Activated CD4-positive, alpha-beta T cell treated with anti-CD3 and anti-CD28 coated beads for 48 hours (primary cell): ENCODE data around the gene VWC2L.

ENCODE experiments used
- DNase-seq: peaks from one replicate; pipeline ENCODE4 v3.0.0-alpha.2; 2020

The VWC2L gene

DNA sequence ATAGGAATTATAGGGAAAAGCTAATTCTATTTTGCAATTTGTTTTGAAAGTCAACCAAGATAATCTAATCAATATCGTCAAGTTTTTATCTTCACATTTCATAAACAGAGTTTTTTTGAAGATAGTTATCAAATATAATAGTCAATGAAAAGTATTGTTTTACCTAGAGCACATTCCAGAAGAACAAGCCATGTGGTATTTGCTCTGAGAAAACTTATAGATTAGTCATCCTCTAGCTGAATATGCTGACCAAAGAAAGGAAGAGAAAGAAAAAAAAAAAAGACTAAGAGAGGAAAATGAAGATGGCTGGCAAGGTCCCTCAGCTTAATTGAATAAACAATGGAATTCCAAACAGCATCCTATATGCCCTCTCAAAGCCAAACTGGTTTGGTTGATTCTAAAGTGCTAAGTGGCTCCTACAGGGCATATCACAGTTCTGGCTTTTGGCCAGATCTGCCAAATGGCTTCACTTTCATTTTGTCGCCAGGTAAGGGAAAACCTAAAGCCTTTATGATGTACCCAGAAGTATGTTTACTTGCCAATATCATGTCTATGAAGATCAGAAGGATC is 132.6 kb downstream of the VWC2L start:
- no peak for DNase-seq

- DNase-seq: no peak
These were observed 135.2 kb downstream of the VWC2L start for GRCh38 chr2:214545898-214546542.

GRCh38 chr2:214547931-214548330 is 137.1 kb downstream of the VWC2L start:
- no peak for DNase-seq

DNA sequence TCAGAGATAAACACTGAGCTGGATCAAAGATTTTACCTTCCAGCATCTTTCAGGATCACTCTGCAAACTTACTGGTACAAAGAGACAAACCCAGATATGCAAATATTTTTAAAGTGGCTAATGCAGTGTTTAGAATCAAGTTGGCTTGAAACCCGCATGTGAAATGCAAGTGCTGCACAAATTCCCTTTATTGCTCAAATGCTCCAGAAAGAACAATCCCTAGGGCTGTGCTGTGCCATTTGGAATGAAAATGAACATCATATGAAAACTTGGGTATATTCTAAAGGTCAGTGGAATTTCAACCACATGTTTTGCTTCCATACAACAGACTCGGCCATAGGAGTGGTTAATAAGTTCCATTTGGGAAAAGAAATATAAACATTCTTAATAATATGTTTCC is 139.1 kb downstream of the VWC2L start:
- DNase-seq: no peak

- no peak for DNase-seq
These were observed 139.9 kb downstream of the VWC2L start for GRCh38 chr2:214550786-214551185.

GRCh38 chr2:214557884-214558283 is 147.0 kb downstream of the VWC2L start:
- DNase-seq: no peak

DNA sequence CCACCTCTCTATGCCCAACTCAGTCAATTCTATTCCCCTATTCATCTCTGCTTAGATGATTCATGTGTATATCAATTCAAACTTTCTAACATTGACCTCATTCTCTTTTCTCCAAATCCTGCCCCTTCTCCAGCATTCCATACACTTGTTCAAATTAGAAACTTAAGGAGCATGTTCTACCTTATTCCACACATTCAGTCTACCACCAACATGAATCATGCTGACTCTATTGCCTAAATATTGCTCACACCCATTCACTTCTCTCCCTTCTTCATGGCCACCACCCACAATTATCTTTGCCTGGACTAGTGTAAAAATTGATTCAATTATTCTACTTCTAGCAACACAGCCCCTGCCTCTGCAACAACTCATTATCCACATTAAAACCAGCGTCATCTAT is 147.5 kb downstream of the VWC2L start:
- no peak for DNase-seq

DNA sequence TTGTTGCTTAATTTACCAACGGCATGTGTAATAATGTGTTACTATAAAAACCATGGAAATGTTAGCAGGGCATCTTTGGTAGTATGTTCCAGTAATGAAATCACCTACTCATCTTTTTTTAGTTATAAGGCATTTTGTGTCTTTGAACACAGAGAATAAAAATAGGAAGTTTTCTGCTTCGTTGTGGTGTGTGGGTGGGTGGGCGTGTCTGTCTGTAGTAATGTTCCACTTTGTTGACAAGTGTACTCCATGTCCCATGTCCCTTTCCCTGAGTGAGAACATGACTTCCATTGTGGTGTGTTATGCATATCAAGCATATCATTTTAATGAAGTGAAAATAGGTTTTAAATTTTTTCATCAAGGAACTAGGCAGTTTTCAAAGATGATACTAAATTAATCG is 149.3 kb downstream of the VWC2L start:
- DNase-seq: no peak

GRCh38 chr2:214560618-214561190 is 149.8 kb downstream of the VWC2L start:
- DNase-seq: no peak

DNA sequence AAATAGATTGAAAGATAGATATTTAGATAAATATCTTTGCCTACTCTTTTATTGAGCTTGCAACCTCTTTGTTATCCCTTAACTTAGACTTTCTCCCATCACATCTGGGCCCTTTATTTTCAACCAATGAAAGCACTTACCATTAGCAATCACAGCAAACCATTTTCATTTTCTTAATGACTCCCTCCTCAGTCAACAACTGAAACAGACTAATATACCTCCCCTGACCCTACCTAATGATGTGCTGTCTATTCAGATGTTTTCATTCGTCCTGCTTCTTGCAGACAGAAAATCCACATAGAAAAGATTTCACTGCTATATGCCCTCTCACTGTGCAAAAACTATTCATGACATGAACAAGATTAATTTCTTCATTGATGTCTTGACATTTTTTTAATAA is 154.4 kb downstream of the VWC2L start:
- no peak for DNase-seq

DNA sequence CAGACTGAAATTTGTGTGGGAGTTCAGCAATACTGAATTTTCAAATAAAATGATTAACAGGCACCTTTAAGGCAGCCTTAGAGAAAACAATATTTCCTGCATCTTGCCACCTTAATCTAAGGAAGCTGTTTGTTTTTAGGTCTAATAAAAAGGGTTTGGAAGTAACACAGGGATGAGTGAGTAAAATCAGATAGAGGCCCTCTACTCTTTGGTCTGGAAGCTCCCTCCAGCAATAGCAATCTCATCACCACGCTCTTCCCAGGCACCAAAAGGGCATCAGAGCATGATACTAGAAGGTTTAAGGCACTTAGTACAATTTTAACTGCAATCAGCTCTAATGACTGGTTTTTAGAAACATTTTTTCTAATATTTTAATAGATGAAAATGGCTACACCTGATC is 155.6 kb downstream of the VWC2L start:
- no peak for DNase-seq

- DNase-seq: no peak
These were observed 158.7 kb downstream of the VWC2L start for GRCh38 chr2:214569419-214570035.

- no peak for DNase-seq
These were observed 163.4 kb downstream of the VWC2L start for GRCh38 chr2:214574084-214574781.

DNA sequence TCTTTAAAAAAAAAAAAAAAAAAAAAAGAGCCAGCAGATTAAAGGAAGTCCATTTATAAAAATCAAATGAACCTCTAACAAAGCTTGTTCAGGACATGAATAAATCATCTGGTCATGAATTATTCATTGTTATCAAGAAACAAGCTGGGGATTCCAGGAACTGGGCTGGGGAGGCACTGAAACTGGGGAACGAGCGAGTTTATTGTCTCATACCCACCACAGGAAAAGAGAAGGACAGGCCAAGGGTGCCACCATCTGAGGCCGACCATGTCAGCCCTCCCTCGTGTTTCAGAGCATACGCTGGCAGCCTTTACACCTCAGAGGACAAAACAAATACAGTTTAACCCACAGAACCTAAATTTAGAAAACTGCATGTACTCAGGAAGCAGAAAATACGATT is 164.2 kb downstream of the VWC2L start:
- no peak for DNase-seq

- no peak for DNase-seq
These were observed 164.6 kb downstream of the VWC2L start for GRCh38 chr2:214575465-214575864.

- no peak for DNase-seq
These were observed 166.9 kb downstream of the VWC2L start for GRCh38 chr2:214577769-214578168.

GRCh38 chr2:214578442-214578841 is 167.6 kb downstream of the VWC2L start:
- no peak for DNase-seq

GRCh38 chr2:214579035-214579434 is 168.2 kb downstream of the VWC2L start:
- no peak for DNase-seq

GRCh38 chr2:214587442-214587841 is 176.6 kb downstream of the VWC2L start:
- no peak for DNase-seq

DNA sequence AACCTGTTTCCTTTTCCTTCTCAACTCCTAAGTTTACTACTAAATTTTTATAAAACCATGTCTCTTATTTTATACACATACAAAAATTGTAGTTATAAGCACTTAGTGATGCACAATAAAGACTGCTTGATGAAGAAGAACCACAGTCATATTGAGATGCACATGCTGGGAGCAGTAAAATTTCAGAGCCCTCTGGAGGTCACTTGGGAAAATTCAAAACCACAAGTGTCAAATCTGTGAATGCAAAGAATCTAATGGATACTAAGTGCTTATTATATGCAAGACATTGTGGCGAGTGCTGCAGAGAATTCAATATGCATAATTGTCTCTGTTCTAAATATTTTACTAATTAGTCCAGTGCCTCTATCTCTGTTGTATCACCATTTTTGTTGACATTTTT is 180.5 kb downstream of the VWC2L start:
- DNase-seq: no peak

DNA sequence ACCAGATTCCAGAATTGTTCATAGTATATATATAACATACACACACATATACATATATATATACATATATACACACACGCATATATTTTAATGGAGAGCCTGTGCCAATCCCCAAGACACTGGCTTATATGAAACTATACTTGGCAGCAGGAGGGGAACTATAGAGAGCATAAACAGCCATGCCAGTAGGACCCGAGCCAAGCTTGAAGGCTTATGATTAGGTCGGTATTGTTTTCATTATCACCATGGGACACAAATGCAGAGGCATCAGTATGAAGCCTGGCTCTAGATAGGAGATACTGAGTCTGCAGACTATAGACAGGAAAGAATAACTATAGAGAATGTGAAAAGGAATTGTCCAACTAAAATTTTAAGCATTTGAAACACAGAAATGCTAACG is 181.2 kb downstream of the VWC2L start:
- DNase-seq: no peak

DNA sequence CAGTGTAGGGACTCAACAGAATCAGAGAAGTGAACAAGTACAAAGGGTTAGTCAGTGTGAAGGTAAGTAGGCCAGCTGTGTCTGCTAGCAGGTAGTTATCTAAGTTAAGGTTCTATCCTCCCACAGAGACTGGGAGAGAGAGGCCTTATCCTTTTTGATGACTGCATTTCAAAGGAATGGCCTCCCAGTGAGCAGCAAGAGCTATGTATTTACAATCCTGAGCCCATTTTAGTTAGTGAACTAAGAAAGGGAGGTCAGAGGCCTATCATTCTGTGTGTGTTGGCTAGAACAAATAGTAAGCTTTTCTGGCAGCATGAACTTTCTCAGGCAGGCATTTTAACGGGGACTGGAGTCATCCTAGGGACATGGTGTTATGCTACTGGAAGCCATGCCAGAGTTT is 182.9 kb downstream of the VWC2L start:
- DNase-seq: no peak

GRCh38 chr2:214601852-214602633 is 191.2 kb downstream of the VWC2L start:
- DNase-seq: no peak
